GM23338 (cell line): ENCODE data around the gene ICE1. TPM values are rescaled to one million over a fixed set of nuclear protein-coding genes. Genes with fewer than 3 reads are reported as not detected.

Source experiments
- ATAC-seq: fragments of 200-7000 bp; cut with Tn5 transposase; 3 replicates; pipeline ENCODE4 v1.9.1; 2020
- DNase-seq: peaks from one replicate; pipeline ENCODE4 v3.0.0-alpha.2; 2015; ENCODE audit warnings: low spot score
- H2AFZ ChIP-seq: fragments of 200-600 bp; sonication (generic); 2 replicates; pipeline ENCODE4 v1.8.0; 2016; ENCODE audit warnings: antibody characterized with exemption, mild to moderate bottlenecking, moderate library complexity
- H3F3A ChIP-seq: fragments of 200-600 bp; sonication (generic); replicated peaks from 2 replicates; pipeline ENCODE4 v1.8.0; 2017; ENCODE audit warnings: antibody characterized with exemption, mixed run types, low read depth
- H3K27ac ChIP-seq: fragments of 200-600 bp; sonication (generic); 2 replicates; pipeline ENCODE4 v1.6.1; 2016; ENCODE audit warnings: low read depth
- H3K27me3 ChIP-seq: fragments of 200-600 bp; sonication (generic); 2 replicates; pipeline ENCODE4 v1.8.0; 2016; ENCODE audit warnings: mild to moderate bottlenecking, mixed run types, moderate library complexity; ENCODE audit not compliant: insufficient read depth
- H3K36me3 ChIP-seq: fragments of 200-600 bp; sonication (generic); 2 replicates; pipeline ENCODE4 v1.8.0; 2016; ENCODE audit warnings: mild to moderate bottlenecking; ENCODE audit not compliant: insufficient read depth
- H3K4me1 ChIP-seq: fragments of 200-600 bp; sonication (generic); 2 replicates; pipeline ENCODE4 v1.8.0; 2016; ENCODE audit warnings: mild to moderate bottlenecking, moderate library complexity; ENCODE audit not compliant: insufficient read depth
- H3K4me2 ChIP-seq: fragments of 200-600 bp; sonication (generic); 2 replicates; pipeline ENCODE4 v1.7.1; 2017; ENCODE audit warnings: mixed run types
- H3K4me3 ChIP-seq: fragments of 200-600 bp; sonication (generic); 2 replicates; pipeline ENCODE4 v1.6.1; 2016; ENCODE audit warnings: mixed run types
- H3K79me2 ChIP-seq: fragments of 200-600 bp; sonication (generic); replicated peaks from 2 replicates; pipeline ENCODE4 v1.8.0; 2017; ENCODE audit warnings: mild to moderate bottlenecking; ENCODE audit not compliant: insufficient read depth
- H3K9me2 ChIP-seq: fragments of 200-600 bp; sonication (generic); 2 replicates; pipeline ENCODE4 v1.8.0; 2017; ENCODE audit not compliant: insufficient read depth
- H4K20me1 ChIP-seq: fragments of 200-600 bp; sonication (generic); replicated peaks from 2 replicates; pipeline ENCODE4 v1.8.0; 2017; ENCODE audit warnings: mild to moderate bottlenecking; ENCODE audit not compliant: insufficient read depth
- H3K27ac Mint-ChIP-seq: 2 replicates; pipeline ENCODE4 v1.8.0; 2020; ENCODE audit warnings: inconsistent platforms, mild to moderate bottlenecking, moderate library complexity, mixed read lengths
- H3K27me3 Mint-ChIP-seq: 3 replicates; pipeline ENCODE4 v1.8.0; 2022; ENCODE audit warnings: low read depth, mild to moderate bottlenecking, moderate library complexity, mixed read lengths, inconsistent platforms; ENCODE audit not compliant: insufficient read depth, poor library complexity
- H3K36me3 Mint-ChIP-seq: 3 replicates; pipeline ENCODE4 v1.8.0; 2021; ENCODE audit warnings: low read depth, mild to moderate bottlenecking, inconsistent platforms, moderate library complexity, mixed read lengths
- H3K4me1 Mint-ChIP-seq: 3 replicates; pipeline ENCODE4 v1.8.0; 2020; ENCODE audit warnings: mild to moderate bottlenecking, inconsistent platforms, mixed read lengths
- H3K4me3 Mint-ChIP-seq: 3 replicates; pipeline ENCODE4 v1.8.0; 2021; ENCODE audit warnings: moderate library complexity, mild to moderate bottlenecking, inconsistent platforms, mixed read lengths
- H3K9me3 Mint-ChIP-seq: 3 replicates; pipeline ENCODE4 v1.8.0; 2020; ENCODE audit warnings: moderate library complexity, mild to moderate bottlenecking, inconsistent platforms, mixed read lengths
- JUNB ChIP-seq: IDR thresholded peaks from one replicate; pipeline ENCODE4 v1.6.1; 2016; ENCODE audit warnings: antibody characterized with exemption; ENCODE audit not compliant: unreplicated experiment
- NANOG ChIP-seq: IDR thresholded peaks from 2 replicates; pipeline ENCODE4 v1.6.1; 2016; ENCODE audit warnings: antibody characterized with exemption, borderline replicate concordance
- polyA plus RNA-seq: library from polyadenylated mRNA; unstranded; fragments of >200 nt; fragmentation: Nextera tagmentation; extraction: Ambion mirVana; gene quantifications from 2 replicates; pipeline ENCODE4 v1.2.1, GENCODE V29; 2016
- total RNA-seq: library from RNA; depleted of rRNA; stranded (reverse); fragments of >200 nt; shearing (Covaris generic); gene quantifications from 2 replicates; pipeline ENCODE4 v1.2.3, GENCODE V29; 2014
- TF ChIP-seq, protein P1 (sequence below): fragments of 250-450 bp; sonication (Bioruptor Pico); IDR thresholded peaks from 2 replicates; pipeline ENCODE4 v1.5.0; 2020; ENCODE audit warnings: mild to moderate bottlenecking, moderate library complexity
- TF ChIP-seq, protein P2 (sequence below), 2 experiments: fragments of 200-600 bp in 1 of 2; sonication (generic) in 1 of 2; conservative IDR thresholded peaks; 2 replicates each; pipeline versions ENCODE4 v1.5.1 to v1.6.1; 2016 to 2017; ENCODE audit warnings: antibody characterized with exemption in 2 of 2, low read depth in 2 of 2, mild to moderate bottlenecking in 2 of 2, moderate library complexity in 1 of 2

Gene ICE1
- total and polyA plus RNA-seq, 2 experiments from 2014 or later, result 59.5 to 65.1 TPM

GRCh38 chr5:5486122-5486521, 63.6 kb downstream of the ICE1 start:
- Histone ChIP-seq H4K20me1 (no peaks in the 10 kb centered on the region; the same call in 1 of the 2 replicates), H3K4me2 (no peak overlapping the region), H3K79me2 (no peaks in the 10 kb centered on the region), H3F3A (no peaks in the 10 kb centered on the region), H3K4me3 (no peak overlapping the region), H3K4me1 (peaks cover 17% of the 10 kb centered on the region), H3K9me2 (no peaks in the 10 kb centered on the region), H3K27ac (no peak overlapping the region), H3K27me3 (no peaks in the 10 kb centered on the region), H3K36me3 (peaks cover 3% of the 10 kb centered on the region), H2AFZ (no peak overlapping the region)
- Mint-ChIP-seq H3K9me3 (no peaks in the 10 kb centered on the region), H3K36me3 (peaks cover 16% of the 10 kb centered on the region; the same call in 2 of the 3 replicates), H3K4me3 (no peak overlapping the region), H3K27me3 (no peaks in the 10 kb centered on the region), H3K4me1 (peaks cover 14% of the 10 kb centered on the region), H3K27ac (no peak overlapping the region)
- DNase-seq (no peak), ATAC-seq (no peak)
- TF ChIP-seq, protein P1, sequence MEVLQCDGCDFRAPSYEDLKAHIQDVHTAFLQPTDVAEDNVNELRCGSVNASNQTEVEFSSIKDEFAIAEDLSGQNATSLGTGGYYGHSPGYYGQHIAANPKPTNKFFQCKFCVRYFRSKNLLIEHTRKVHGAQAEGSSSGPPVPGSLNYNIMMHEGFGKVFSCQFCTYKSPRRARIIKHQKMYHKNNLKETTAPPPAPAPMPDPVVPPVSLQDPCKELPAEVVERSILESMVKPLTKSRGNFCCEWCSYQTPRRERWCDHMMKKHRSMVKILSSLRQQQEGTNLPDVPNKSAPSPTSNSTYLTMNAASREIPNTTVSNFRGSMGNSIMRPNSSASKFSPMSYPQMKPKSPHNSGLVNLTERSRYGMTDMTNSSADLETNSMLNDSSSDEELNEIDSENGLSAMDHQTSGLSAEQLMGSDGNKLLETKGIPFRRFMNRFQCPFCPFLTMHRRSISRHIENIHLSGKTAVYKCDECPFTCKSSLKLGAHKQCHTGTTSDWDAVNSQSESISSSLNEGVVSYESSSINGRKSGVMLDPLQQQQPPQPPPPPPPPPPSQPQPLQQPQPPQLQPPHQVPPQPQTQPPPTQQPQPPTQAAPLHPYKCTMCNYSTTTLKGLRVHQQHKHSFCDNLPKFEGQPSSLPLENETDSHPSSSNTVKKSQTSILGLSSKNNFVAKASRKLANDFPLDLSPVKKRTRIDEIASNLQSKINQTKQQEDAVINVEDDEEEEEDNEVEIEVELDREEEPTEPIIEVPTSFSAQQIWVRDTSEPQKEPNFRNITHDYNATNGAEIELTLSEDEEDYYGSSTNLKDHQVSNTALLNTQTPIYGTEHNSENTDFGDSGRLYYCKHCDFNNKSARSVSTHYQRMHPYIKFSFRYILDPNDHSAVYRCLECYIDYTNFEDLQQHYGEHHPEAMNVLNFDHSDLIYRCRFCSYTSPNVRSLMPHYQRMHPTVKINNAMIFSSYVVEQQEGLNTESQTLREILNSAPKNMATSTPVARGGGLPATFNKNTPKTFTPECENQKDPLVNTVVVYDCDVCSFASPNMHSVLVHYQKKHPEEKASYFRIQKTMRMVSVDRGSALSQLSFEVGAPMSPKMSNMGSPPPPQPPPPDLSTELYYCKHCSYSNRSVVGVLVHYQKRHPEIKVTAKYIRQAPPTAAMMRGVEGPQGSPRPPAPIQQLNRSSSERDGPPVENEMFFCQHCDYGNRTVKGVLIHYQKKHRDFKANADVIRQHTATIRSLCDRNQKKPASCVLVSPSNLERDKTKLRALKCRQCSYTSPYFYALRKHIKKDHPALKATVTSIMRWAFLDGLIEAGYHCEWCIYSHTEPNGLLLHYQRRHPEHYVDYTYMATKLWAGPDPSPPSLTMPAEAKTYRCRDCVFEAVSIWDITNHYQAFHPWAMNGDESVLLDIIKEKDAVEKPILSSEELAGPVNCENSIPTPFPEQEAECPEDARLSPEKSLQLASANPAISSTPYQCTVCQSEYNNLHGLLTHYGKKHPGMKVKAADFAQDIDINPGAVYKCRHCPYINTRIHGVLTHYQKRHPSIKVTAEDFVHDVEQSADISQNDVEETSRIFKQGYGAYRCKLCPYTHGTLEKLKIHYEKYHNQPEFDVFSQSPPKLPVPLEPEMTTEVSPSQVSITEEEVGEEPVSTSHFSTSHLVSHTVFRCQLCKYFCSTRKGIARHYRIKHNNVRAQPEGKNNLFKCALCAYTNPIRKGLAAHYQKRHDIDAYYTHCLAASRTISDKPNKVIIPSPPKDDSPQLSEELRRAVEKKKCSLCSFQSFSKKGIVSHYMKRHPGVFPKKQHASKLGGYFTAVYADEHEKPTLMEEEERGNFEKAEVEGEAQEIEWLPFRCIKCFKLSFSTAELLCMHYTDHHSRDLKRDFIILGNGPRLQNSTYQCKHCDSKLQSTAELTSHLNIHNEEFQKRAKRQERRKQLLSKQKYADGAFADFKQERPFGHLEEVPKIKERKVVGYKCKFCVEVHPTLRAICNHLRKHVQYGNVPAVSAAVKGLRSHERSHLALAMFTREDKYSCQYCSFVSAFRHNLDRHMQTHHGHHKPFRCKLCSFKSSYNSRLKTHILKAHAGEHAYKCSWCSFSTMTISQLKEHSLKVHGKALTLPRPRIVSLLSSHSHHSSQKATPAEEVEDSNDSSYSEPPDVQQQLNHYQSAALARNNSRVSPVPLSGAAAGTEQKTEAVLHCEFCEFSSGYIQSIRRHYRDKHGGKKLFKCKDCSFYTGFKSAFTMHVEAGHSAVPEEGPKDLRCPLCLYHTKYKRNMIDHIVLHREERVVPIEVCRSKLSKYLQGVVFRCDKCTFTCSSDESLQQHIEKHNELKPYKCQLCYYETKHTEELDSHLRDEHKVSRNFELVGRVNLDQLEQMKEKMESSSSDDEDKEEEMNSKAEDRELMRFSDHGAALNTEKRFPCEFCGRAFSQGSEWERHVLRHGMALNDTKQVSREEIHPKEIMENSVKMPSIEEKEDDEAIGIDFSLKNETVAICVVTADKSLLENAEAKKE (CRISPR knock-in tag), result no peak
- TF ChIP-seq, protein P2, sequence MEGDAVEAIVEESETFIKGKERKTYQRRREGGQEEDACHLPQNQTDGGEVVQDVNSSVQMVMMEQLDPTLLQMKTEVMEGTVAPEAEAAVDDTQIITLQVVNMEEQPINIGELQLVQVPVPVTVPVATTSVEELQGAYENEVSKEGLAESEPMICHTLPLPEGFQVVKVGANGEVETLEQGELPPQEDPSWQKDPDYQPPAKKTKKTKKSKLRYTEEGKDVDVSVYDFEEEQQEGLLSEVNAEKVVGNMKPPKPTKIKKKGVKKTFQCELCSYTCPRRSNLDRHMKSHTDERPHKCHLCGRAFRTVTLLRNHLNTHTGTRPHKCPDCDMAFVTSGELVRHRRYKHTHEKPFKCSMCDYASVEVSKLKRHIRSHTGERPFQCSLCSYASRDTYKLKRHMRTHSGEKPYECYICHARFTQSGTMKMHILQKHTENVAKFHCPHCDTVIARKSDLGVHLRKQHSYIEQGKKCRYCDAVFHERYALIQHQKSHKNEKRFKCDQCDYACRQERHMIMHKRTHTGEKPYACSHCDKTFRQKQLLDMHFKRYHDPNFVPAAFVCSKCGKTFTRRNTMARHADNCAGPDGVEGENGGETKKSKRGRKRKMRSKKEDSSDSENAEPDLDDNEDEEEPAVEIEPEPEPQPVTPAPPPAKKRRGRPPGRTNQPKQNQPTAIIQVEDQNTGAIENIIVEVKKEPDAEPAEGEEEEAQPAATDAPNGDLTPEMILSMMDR (conservative IDR thresholded peaks at IDR 0.05; ENCODE audit: low read depth in 2 of 2), result no peak
- TF ChIP-seq JUNB, result no peak
- no peak for TF ChIP-seq NANOG
